ENCODE results near the gene SUGCT. TPM values are rescaled to one million over a fixed set of nuclear protein-coding genes. Genes with fewer than 3 reads are reported as not detected.

Gene SUGCT
- total RNA-seq, 1 experiment from 2014 or later: 1.3 TPM

- DNase-seq (ENCODE audit: extremely low read depth, low read depth): no peak
These were observed 664.9 kb downstream of the SUGCT start for GRCh38 chr7:40799493-40800403.

GRCh38 chr7:40800771-40801170 is 666.0 kb downstream of the SUGCT start:
- DNase-seq (ENCODE audit: extremely low read depth, low read depth): no peak

DNA sequence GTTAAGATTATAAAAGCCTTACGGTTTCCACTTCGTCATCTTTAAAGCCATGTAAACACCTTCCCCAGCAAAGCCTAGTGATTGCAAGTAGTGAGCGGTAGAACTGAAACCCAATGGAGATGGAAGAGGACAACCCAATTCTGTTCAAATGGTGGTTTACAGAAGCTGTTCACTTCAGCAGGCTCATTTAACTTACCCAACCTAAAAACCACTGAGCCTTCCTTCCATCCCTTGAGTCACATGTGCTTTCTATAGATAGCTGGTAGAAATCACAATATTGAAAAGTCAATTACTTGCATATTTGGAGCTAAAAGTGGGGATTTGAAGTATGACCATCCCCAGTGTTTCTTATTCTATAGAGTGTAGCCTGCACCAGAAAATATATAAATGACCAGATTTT is 667.7 kb downstream of the SUGCT start:
- DNase-seq (ENCODE audit: extremely low read depth, low read depth): no peak

- DNase-seq (ENCODE audit: extremely low read depth, low read depth): no peak
These were observed 669.8 kb downstream of the SUGCT start for GRCh38 chr7:40804477-40805215.

- DNase-seq (ENCODE audit: extremely low read depth, low read depth): no peak
These were observed 670.6 kb downstream of the SUGCT start for GRCh38 chr7:40805361-40805760.

DNA sequence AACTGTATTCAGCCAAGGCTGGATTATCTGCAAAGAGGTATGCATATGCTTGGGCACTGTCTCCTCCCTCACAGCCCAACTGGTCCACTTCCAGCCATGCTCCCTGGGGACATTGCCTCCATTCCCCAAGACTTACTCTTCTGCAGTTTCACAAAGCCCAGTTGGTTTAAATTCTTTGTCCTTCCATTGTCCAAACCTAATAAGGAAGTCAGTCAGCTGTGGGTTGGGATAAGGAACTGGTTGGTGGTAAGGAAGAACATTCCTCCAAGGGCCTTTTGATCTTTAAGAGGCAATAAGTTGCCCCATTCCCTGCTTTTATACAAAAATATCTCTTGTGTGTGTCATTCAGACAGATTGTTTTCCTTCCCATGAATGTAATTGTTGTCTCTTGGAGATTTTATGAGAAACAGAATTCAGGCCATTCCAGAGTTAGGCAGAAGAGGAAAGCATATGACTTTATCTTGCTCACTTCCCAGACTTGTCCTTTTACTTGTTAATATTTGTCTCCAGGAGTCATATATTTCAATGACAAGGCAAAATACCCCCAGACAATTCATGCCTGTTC is 673.7 kb downstream of the SUGCT start:
- DNase-seq (ENCODE audit: extremely low read depth, low read depth): no peak

DNA sequence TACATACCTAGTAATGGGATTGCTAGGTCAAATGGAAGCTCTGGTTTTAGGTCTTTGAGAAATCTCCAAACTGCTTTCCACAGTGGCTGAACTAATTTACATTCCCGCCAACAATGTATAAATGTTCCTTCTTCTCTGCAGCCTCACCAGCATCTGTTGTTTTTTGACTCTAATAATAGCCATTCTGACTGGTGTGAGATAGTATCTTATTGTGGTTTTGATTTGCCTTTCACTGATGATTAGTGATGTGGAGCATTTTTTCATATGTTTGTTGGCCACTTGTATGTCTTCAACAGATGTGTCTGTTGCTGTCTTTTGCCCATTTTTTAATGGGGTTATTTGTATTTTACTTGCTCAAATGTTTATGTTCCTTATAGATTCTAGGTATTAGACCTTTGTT is 675.5 kb downstream of the SUGCT start:
- DNase-seq (ENCODE audit: extremely low read depth, low read depth): no peak

- no peak for DNase-seq (ENCODE audit: extremely low read depth, low read depth)
These were observed 676.9 kb downstream of the SUGCT start for GRCh38 chr7:40811666-40812065.

DNA sequence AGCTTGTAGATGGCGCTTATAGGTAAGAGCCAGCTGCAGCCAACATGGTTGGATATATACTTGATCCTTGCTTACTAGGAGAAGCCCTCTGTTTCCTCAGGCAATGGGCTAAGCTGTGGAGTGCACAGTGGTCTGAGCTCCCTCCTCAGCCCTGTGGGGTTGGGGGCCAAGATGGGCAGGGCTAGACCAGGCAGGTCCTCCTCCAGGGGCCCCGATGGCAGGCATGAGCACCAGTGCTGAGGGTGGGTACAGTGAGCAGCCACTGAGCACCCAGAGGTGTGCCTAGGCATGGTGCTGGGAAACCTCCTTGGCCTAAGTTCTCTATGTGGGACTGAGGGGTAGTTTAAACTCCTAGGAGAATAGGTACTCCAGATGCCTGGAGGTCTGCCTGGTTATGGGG is 680.2 kb downstream of the SUGCT start:
- no peak for DNase-seq (ENCODE audit: extremely low read depth, low read depth)

- DNase-seq (ENCODE audit: extremely low read depth, low read depth): no peak
These were observed 680.7 kb downstream of the SUGCT start for GRCh38 chr7:40815512-40815911.

- DNase-seq (ENCODE audit: extremely low read depth, low read depth): no peak
These were observed 688.1 kb downstream of the SUGCT start for GRCh38 chr7:40822861-40823260.

DNA sequence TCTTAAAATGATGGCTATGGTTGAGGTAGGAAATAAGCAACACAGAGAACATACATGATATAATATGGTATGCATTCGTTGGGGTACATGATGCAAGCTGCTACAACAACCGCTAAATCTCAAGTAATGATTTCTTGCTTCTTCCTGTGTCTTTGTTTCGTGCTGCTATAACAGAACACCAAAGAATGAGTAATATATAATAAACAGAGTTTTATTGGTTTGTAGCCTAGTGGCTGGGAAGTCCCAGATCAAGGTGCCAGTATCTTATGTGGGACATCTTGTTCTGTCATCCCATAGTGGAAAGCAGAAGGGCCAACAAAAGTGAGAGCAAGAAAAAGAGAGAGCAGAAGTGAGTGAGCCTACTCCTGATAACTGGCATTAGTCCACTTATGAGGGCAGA is 689.7 kb downstream of the SUGCT start:
- no peak for DNase-seq (ENCODE audit: extremely low read depth, low read depth)

DNA sequence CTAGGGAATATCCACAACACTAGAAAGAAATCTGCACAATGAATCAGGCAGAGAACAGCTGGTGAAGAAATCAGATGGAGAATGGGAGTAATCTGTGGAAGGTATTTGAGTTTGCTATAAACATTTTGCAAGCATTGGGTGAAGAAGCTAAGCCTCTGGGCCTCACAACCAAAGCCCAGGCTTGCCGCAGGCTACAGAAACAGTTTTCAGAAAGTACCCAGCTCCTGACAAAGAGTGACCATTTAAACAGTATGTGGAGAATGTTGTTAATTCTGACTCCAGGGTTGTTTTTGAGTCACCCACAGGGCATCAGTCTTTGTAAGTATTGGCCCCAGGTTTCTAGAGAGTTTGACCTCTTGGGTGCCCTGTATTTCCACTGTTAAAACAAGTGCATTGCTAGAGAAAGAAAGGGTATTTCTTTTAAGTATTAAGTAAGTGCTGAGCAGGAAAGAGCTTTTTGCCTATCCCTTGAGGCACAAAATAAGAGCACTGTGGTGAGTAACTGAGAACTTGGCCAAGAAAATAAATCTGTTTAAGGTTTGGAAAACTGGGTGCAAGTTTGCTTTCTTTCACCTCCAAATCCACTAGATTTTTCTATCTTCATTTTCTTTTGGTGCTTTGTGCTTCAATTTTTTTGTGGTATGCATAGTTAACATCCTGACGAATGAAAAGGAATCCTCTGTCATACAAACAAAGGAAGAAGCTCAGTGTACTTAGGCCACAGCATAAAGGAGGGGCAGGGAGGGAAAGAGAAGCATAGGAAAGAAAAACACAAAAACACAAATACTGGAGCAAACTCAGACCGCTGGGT is 691.8 kb downstream of the SUGCT start:
- DNase-seq (ENCODE audit: extremely low read depth, low read depth): no peak

DNA sequence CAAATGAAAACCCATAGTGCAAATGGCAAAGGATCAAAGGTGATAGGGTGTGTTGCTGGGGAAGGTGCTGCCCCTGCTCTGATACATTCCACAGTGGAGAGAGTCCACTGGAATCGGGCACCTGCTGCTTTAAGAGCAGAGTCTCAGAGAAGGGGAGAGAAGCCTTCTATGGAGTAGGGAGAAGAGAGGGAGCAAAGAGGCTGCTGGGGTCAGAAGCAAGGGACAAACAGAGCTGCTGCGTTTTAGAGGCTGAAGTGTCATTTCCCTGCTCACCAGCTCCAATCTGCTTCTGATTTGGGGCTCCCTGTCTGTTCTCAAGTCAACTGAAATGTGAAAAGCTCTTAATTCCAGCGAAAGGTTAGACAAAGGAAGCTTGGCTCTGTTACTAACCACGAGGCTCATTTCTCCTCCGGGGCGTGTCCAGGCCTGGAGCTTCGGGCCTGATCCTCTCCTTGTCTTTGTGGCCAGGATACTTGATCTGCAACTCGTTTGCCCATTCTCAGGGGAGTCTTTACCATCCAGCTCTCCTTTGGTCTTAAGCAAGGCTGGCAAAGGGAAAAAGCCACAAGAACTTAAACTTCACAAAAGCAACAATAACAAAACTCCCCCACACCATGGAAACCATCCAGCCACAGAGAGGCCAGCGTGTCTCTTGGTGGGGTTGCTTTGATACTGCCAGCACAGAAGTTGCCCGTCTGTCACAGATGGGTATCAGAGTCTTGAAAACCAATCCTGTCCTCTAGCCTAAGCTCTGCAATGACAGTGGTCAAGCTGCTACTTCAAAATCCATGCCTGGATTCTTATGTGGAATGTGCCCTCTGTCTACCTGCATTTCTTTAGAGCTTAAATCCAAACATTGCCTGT is 692.6 kb downstream of the SUGCT start:
- no peak for DNase-seq (ENCODE audit: extremely low read depth, low read depth)

DNA sequence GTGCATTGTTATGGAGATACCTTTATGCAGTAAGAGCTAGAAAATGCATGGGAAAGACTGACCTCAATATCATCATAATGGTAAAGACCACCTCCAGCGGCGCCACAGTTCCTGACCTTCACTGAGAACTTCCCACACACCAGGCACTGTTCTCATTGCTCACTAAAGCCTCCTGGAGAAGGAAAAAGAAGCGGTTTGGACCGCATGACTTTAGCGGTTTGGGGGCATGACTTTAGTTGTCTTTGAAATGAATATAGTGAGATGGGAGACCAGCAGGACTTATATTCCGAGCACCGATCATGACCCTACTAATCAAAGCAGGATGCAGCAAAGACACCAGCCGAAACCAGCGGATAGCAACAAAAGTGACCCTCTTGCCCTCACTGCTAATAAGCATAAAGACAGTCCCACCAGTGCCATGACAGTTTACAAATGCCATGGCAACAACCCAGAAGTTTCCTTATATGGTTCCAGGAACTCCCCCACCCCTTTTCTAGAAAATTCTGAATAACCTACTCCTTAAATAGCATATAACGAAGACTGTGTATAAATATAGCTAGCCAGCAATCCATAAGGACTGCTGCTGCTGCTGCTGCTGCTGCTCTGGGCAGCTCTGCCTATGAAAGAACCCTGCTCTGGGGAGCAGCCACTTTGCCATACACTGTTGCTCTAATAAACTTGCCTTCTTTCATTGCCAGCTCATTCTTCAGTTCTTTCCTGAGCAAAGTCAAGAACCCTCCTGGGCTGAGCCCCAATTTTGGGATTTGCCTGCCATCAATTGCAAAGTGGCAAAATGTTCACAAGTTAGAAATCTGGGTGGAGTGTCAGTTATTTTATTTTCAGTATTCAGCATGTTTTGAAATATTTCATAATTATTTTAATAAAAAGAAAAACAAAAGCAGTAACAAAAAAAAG is 694.1 kb downstream of the SUGCT start:
- DNase-seq (ENCODE audit: extremely low read depth, low read depth): no peak

DNA sequence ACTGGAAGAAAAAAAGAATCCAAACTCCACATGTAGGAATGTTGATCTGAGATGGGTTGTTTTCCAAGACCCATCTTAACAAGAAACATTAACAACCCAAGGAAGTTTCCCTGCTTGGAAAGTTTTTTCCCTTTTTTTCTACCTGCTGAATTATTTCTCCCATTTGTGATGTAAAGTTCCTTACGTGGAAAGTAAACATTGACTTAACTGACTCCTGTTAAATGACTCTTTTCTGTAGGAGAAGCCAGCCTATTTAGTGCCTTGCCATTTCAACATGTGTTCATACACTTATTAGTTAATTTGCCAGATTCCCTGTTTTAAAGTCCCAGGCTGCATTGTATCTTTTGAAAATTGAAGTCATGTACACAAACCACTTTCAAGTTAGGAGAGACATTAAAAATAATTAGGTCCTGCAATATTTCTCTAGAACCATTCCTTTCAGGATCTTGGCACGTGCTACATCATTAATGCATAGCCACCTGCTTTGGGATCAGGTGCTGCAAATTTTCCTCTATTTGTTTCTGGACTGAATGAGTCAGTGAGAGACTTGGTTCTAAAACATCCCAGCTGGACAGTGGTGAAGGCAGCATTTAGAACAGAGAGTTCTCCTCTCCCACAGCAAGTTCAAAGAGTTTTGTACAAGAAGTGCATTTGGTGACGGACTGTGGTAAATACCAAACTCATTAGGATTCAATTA is 698.5 kb downstream of the SUGCT start:
- DNase-seq (ENCODE audit: extremely low read depth, low read depth): no peak

- DNase-seq (ENCODE audit: extremely low read depth, low read depth): peak; percentile 1
These were observed 699.1 kb downstream of the SUGCT start for GRCh38 chr7:40833888-40834234.

- DNase-seq (ENCODE audit: extremely low read depth, low read depth): no peak
These were observed 701.4 kb downstream of the SUGCT start for GRCh38 chr7:40836218-40836617.
